ENCODE measurements around the gene DHX15. TPM values are rescaled to one million over a fixed set of nuclear protein-coding genes. Genes with fewer than 3 reads are reported as not detected.

The DHX15 gene
- total and polyA plus RNA-seq, 3 donors from 2014 or later: 84.1 to 136 (median 123) TPM

DNA sequence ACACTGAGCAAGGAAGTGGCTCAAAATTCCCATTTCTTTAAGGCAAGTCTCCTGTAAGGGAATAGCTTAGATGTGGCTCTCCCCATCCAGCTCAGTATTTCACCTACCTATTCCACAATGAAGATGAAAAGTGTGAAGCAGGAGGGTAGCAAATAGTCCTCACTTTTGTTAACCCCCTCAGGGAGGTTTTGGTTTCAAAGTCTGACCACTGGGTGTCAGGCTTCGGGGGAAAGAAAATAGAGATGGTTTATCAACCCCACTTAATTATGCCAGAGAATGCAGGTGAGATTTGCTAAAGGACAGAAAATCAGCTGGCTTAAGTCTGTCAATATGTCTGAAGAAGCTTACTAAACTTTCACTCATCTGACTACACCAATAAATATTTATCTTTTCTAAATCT lies 69.5 kb downstream of the DHX15 start:
- DNase-seq: no peak
- no peak for TF ChIP-seq POLR2A (IDR thresholded peaks at IDR 0.05)
- TF ChIP-seq, protein P1, sequence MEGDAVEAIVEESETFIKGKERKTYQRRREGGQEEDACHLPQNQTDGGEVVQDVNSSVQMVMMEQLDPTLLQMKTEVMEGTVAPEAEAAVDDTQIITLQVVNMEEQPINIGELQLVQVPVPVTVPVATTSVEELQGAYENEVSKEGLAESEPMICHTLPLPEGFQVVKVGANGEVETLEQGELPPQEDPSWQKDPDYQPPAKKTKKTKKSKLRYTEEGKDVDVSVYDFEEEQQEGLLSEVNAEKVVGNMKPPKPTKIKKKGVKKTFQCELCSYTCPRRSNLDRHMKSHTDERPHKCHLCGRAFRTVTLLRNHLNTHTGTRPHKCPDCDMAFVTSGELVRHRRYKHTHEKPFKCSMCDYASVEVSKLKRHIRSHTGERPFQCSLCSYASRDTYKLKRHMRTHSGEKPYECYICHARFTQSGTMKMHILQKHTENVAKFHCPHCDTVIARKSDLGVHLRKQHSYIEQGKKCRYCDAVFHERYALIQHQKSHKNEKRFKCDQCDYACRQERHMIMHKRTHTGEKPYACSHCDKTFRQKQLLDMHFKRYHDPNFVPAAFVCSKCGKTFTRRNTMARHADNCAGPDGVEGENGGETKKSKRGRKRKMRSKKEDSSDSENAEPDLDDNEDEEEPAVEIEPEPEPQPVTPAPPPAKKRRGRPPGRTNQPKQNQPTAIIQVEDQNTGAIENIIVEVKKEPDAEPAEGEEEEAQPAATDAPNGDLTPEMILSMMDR (IDR thresholded peaks at IDR 0.05): no peak
- Histone ChIP-seq H3K4me3 (no peak overlapping the region), H3K4me1 (peaks cover 14% of the 10 kb centered on the region), H3K9me3 (no peaks in the 10 kb centered on the region), H3K36me3 (ENCODE audit: low read depth, missing control alignments) (no peaks in the 10 kb centered on the region), H3K27me3 (no peaks in the 10 kb centered on the region), H3K27ac (no peak overlapping the region)
- intact Hi-C loops (cut with DNase I; ENCODE audit: low total_unique reads): no loop called here
- 52 to 63% methylated on average over 1 of the region's 1 CpG for WGBS, 2 donors

DNA sequence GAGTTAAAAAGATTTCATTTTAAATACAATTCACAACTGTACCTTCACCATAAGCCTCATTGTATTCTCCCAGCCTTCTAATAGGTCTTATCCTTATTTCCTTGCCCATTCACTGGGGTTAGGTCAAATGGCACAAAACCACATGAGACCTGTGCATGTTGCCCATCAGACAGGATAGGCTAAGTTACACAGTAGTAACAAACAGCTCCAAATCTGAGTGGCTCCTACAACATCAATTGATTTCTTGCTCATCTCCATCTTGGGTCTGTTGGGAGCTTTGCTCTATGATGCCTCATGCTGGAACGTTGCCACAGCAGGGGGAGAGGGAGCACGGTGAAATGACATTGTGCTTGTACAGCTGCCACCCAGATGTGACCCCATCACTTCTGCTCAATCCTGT lies 70.6 kb downstream of the DHX15 start:
- no peak for TF ChIP-seq POLR2A (IDR thresholded peaks at IDR 0.05)
- TF ChIP-seq, protein P1 (IDR thresholded peaks at IDR 0.05): no peak
- no peaks in the 10 kb centered on the region for H3K9me3 ChIP-seq
- H3K27ac ChIP-seq: no peak overlapping the region
- no peak overlapping the region for H3K4me3 ChIP-seq
- H3K27me3 ChIP-seq: no peaks in the 10 kb centered on the region
- 78 to 84% methylated on average over 2 of the region's 2 CpGs for WGBS, 2 donors
- DNase-seq: no peak
- intact Hi-C loops (cut with DNase I; ENCODE audit: low total_unique reads): no loop called here
- H3K4me1 ChIP-seq: peaks cover 6% of the 10 kb centered on the region
- no peaks in the 10 kb centered on the region for H3K36me3 ChIP-seq (ENCODE audit: low read depth, missing control alignments)

DNA sequence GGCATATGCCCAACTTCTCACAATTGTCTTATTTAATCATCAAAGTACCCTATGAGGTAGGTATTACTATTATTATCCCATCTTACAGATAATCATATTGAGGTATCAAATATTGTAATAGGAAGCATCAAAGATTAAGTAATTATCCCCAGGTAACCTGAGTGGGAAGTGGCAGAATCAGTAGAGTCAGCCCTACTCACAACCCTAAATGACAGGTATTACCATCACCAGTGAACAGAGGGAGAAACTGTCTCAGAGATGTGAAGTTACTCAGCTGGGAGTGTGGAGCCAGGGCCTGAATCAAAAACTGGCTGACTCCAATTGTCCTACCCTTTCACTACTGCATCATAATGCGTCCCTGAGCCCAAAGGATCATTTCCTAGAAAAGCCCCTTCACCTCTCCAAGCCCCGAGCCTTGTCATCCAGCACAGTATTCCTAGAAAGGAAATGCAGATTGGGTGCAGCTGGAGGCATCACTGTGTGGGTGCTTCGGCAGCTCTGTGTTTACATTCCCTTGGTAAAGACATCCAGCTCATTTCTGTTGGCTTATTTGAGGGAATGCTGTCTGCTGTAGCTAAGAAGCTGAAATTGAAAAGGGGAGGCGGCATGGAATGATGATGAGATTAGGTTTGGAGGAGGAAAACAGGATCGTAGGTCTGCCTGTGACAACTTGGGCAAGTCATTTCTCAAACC lies 72.8 kb downstream of the DHX15 start:
- H3K4me3 ChIP-seq: no peak overlapping the region
- 83 to 90% methylated on average over 5 of the region's 5 CpGs for WGBS, 2 donors
- no peak overlapping the region for H3K27ac ChIP-seq
- no peak for TF ChIP-seq POLR2A (IDR thresholded peaks at IDR 0.05)
- TF ChIP-seq, protein P1 (IDR thresholded peaks at IDR 0.05): no peak
- no peak for DNase-seq
- intact Hi-C loops (cut with DNase I; ENCODE audit: low total_unique reads): no loop called here
- peaks cover under 1% of the 10 kb centered on the region for H3K4me1 ChIP-seq
- H3K36me3 ChIP-seq (ENCODE audit: low read depth, missing control alignments): no peaks in the 10 kb centered on the region
- no peaks in the 10 kb centered on the region for H3K27me3 ChIP-seq
- H3K9me3 ChIP-seq: no peaks in the 10 kb centered on the region

DNA sequence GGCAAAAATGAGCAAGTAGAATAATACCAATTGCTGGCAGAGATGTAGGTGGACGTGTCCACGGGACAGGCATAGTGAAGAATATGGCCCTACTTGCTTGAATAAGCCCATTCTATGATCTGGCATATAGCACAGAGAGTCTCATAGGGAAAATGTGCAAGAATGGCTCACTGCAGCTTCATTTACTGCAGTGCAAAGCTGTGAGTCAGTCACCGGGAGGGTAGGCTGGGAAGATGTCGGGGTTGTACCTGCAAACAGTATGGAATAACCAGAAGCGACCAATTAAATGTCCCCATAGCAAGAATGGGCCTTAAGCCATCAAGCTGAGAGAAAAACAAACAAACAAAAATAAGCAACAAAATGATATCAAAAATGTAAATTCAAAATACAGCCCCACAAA lies 74.3 kb downstream of the DHX15 start:
- 92 to 99% methylated on average over 5 of the region's 5 CpGs for WGBS, 2 donors
- Histone ChIP-seq H3K27ac (no peak overlapping the region), H3K4me3 (no peak overlapping the region), H3K27me3 (no peaks in the 10 kb centered on the region), H3K36me3 (ENCODE audit: low read depth, missing control alignments) (no peaks in the 10 kb centered on the region), H3K4me1 (no peaks in the 10 kb centered on the region), H3K9me3 (no peaks in the 10 kb centered on the region)
- intact Hi-C loops (cut with DNase I; ENCODE audit: low total_unique reads): no loop called here
- TF ChIP-seq, protein P1 (IDR thresholded peaks at IDR 0.05): no peak
- TF ChIP-seq POLR2A (IDR thresholded peaks at IDR 0.05): no peak
- DNase-seq: no peak

DNA sequence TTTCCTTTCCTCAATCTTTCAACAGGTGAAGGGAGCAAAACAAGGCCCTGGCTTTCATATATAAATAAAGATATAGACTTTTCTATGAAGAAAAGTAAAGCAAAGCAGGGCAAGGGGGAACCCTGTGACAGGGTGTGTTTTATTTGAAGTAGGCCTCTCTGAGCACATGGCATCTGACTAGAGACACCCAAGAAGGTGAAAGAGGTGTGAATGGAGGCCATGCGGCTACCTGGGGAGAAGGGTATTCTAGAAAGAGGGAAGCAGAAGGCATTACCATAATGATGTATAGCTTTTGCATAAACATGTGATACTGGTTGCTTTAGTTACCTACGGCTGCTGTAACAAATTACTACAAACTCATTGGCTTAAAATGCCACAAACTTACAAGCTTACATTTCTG lies 75.8 kb downstream of the DHX15 start:
- H3K4me1 ChIP-seq: no peaks in the 10 kb centered on the region
- TF ChIP-seq POLR2A (IDR thresholded peaks at IDR 0.05): no peak
- TF ChIP-seq, protein P1 (IDR thresholded peaks at IDR 0.05): no peak
- no peaks in the 10 kb centered on the region for H3K27me3 ChIP-seq
- no peaks in the 10 kb centered on the region for H3K36me3 ChIP-seq (ENCODE audit: low read depth, missing control alignments)
- H3K27ac ChIP-seq: no peak overlapping the region
- intact Hi-C loops (cut with DNase I; ENCODE audit: low total_unique reads): no loop called here
- H3K4me3 ChIP-seq: no peak overlapping the region
- DNase-seq: no peak
- no peaks in the 10 kb centered on the region for H3K9me3 ChIP-seq
- WGBS, 2 donors: 93 to 96% methylated on average over 2 of the region's 2 CpGs

All from testis (tissue), 3 donors.